Subcutaneous adipose tissue (tissue), 4 donors: Measurements from ENCODE around the gene SLC34A2. TPM values are rescaled to one million over a fixed set of nuclear protein-coding genes. Genes with fewer than 3 reads are reported as not detected.

Experiments used
- total RNA-seq, 4 donors: library from RNA; depleted of rRNA; stranded (reverse); fragments of >200 nt; gene quantifications; one replicate each; pipeline ENCODE4 v1.1.0, GENCODE V29; 2016
- TF ChIP-seq, protein P1 (sequence below): fragments of 450-650 bp; IDR thresholded peaks from one replicate; pipeline ENCODE4 v1.5.1; 2016; ENCODE audit warnings: low read depth, mild to moderate bottlenecking, control low read depth, antibody characterized with exemption, moderate library complexity

SLC34A2 gene
- total RNA-seq, 4 donors from 2014 or later, result not detected

DNA sequence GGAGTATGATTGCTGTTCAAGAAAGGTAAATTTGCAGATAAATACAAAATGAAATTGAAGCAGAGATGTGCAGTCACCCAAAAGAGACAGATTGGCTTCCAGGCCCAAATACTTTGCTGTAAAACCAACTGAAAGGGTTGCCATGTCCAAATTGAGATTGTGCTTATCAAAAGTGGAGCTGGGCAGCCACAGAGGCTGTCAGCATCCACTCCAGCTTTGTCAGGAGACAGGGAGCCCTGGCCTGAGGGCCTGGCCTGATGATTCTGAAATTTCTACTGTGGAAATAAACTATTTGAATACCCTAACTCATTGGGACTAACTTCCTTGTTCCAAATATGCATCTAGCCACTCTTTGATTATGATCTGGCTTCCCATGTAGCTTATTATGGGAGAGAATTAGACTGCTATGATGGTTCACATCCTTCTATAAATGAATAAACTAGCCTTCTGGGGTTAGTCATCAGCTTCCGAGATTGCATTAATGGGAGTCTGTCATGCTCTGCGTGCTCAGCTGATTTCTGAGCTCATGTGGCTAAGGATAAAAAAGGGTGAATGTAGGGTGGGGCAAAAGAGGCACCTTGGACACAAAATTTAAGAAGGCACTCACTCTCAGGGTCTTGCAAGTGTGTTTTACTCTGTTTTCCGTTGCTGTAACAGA lies 48.2 kb downstream of the SLC34A2 start:
- TF ChIP-seq, protein P1, sequence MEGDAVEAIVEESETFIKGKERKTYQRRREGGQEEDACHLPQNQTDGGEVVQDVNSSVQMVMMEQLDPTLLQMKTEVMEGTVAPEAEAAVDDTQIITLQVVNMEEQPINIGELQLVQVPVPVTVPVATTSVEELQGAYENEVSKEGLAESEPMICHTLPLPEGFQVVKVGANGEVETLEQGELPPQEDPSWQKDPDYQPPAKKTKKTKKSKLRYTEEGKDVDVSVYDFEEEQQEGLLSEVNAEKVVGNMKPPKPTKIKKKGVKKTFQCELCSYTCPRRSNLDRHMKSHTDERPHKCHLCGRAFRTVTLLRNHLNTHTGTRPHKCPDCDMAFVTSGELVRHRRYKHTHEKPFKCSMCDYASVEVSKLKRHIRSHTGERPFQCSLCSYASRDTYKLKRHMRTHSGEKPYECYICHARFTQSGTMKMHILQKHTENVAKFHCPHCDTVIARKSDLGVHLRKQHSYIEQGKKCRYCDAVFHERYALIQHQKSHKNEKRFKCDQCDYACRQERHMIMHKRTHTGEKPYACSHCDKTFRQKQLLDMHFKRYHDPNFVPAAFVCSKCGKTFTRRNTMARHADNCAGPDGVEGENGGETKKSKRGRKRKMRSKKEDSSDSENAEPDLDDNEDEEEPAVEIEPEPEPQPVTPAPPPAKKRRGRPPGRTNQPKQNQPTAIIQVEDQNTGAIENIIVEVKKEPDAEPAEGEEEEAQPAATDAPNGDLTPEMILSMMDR, result no peak

DNA sequence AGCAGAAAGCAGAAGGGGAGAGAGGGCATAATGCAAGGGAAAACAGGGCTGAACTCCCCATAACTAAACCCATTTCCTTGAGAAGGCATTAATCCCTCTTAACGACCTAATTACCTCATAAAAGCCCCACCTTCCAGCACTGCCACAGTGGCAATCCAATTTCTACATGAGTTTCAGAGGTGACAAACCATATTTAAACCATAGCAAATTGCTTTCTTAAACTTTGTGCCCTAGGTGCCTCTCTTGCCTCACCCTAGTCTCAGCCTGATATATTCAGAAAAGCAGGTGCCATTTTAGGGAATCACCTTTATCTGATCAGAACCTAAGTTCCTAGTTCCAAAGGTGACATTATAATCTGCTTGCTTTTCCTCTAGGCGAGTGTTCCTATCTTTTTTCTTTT lies 48.9 kb downstream of the SLC34A2 start:
- TF ChIP-seq, protein P1, result no peak

DNA sequence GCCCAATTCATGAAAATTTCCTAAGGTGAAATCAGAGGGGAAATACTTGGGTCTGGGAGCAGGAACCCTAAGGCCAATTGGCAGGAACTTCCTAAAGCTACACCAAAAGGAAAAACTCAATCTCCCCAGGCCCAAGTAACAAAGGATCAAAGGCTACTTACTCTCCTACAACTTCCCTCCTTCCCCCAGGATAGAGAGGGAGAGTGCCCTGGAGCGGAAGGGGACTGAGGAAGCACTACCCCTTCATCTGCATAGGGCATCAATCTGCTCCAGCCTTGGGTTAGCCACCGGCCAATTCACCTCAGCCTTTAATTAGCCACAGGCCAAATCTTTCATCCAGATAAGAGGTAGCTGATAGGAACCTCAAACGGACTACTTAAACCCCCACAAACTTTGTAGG lies 55.0 kb downstream of the SLC34A2 start:
- TF ChIP-seq, protein P1, result no peak

DNA sequence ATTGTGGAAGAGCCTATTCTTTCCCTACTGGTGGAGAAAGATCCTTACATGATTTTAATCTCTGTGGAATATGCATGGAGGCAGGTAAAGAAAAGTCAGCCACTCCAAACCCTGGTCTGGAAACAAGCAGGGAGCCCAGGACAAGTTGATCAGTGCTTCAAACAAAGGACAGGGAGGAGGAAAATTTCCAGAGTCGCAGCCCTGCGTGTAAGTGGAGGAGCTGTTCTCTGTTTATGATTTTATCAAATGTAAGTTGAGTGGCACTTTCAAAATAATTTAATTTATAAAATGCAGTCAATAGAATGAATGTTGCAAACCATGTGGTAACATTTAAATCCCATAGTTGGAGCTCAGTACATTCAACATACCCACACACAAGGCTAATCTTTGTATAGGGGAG lies 57.0 kb downstream of the SLC34A2 start:
- TF ChIP-seq, protein P1, result no peak

DNA sequence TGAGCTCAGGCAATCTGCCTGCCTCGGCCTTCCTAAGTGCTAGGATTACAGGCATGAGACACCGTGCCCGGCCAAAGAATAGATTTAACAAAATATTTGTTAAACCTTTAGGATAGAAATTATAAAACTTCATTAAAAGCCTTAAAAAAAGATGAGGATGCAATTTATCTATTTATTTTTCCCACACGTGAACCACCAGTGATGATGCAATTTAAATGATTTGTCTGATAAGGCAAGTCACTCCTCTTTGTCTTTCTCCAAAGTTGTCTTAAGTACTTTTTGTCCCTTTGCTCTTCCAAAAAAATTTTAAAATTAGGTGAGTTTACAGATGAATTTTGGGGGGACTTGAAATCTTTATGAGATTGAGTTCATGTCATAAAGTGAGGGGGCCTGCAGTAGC lies 58.2 kb downstream of the SLC34A2 start:
- TF ChIP-seq, protein P1, result no peak

GRCh38 chr4:25722964-25723363 lies 67.3 kb downstream of the SLC34A2 start:
- TF ChIP-seq, protein P1, result no peak

DNA sequence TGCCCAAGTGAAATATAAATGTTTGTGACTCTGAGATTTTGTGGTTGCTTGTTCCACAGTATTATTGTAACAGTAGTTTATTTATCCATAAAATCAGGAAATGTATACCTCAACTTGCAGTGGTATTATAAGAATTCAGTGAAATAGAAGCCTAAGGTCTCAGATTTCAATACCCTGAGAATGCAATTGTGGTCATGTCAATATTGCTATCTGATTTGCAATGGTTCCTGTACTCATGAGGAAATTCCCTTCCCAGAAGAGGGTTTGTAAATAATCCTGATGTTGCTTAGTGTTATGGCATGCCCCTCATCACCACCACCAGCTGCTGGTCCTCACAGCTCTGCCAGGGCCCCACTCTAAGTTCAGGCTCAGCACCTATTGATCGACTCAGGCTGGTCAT lies 67.8 kb downstream of the SLC34A2 start:
- TF ChIP-seq, protein P1, result no peak
